A549 treated with CpdA at 1 μM for 4 hours (cell line): ENCODE measurements around the gene GREM2. TPM values are rescaled to one million over a fixed set of nuclear protein-coding genes. Genes with fewer than 3 reads are reported as not detected.

ENCODE experiments used
- total RNA-seq: library from RNA; stranded (reverse); fragments of 200-300 nt; extraction: Qiagen RNA extraction; gene quantifications from 5 replicates; pipeline ENCODE4 v1.2.3, GENCODE V29; 2022; ENCODE audit warnings: low read depth

Gene GREM2
- 0.14 to 0.34 TPM (median 0.27 TPM) in 5 replicates for total RNA-seq

GRCh38 chr1:240611619-240612480 is at the start of gene GREM2:
TSS of gene GREM2 (minus strand) at chr1:240612155. CDS start at chr1:240493475, 118,680 bp downstream.

